WTC11 (cell line): ENCODE results near the gene WNT3. TPM values are rescaled to one million over a fixed set of nuclear protein-coding genes. Genes with fewer than 3 reads are reported as not detected.

Experiments
- ATAC-seq: fragments of 200-7000 bp; cut with Tn5 transposase; 2 replicates; pipeline ENCODE4 v1.10.0; 2021; ENCODE audit warnings: mild to moderate bottlenecking, moderate library complexity
- CTCF ChIA-PET: fragments of 300-600 bp; sonication (Branson Sonifier 250); formaldehyde crosslinking; loops from one replicate; lab custom pipeline; 2021; ENCODE audit warnings: antibody characterized with exemption; lab: Charles Lee
- POLR2A ChIA-PET: fragments of 350-600 bp; sonication (Branson Sonifier 250); formaldehyde crosslinking; loops from one replicate; lab custom pipeline; 2021; ENCODE audit warnings: antibody characterized with exemption; lab: Charles Lee
- DNase-seq: peaks from one replicate; pipeline ENCODE4 v3.0.0; 2021; ENCODE audit warnings: low spot score
- H3K27ac Mint-ChIP-seq: 2 replicates; pipeline ENCODE4 v1.8.0; 2021; ENCODE audit warnings: mixed read lengths
- H3K27me3 Mint-ChIP-seq: 2 replicates; pipeline ENCODE4 v1.8.0; 2021; ENCODE audit warnings: low read depth, mild to moderate bottlenecking, moderate library complexity, mixed read lengths
- H3K36me3 Mint-ChIP-seq: 2 replicates; pipeline ENCODE4 v1.8.0; 2021; ENCODE audit warnings: mixed read lengths
- H3K4me1 Mint-ChIP-seq: 2 replicates; pipeline ENCODE4 v1.8.0; 2022; ENCODE audit warnings: mixed read lengths
- H3K4me3 Mint-ChIP-seq: 2 replicates; pipeline ENCODE4 v1.8.0; 2021; ENCODE audit warnings: mild to moderate bottlenecking, moderate library complexity, mixed read lengths
- H3K9me3 Mint-ChIP-seq: 2 replicates; pipeline ENCODE4 v1.8.0; 2021; ENCODE audit warnings: mixed read lengths
- ATF2 ChIP-seq: sonication (generic); formaldehyde crosslinking; IDR thresholded peaks from 2 replicates; pipeline ENCODE4 v1.8.1; 2022; ENCODE audit warnings: low read depth, missing genetic modification reagents, borderline replicate concordance
- CBFB ChIP-seq: sonication (generic); formaldehyde crosslinking; IDR thresholded peaks from 2 replicates; pipeline ENCODE4 v1.8.1; 2022; ENCODE audit warnings: mild to moderate bottlenecking, low read depth, missing genetic modification reagents
- CTCF ChIP-seq: fragments of 200-600 bp; IDR thresholded peaks from 2 replicates; pipeline ENCODE4 v1.8.0; 2022; ENCODE audit warnings: antibody characterized with exemption
- E2F5 ChIP-seq: sonication (generic); formaldehyde crosslinking; IDR thresholded peaks from 2 replicates; pipeline ENCODE4 v1.8.1; 2022; ENCODE audit warnings: mild to moderate bottlenecking, moderate library complexity, missing genetic modification reagents
- ESRRA ChIP-seq: sonication (generic); formaldehyde crosslinking; IDR thresholded peaks from 2 replicates; pipeline ENCODE4 v1.8.1; 2022; ENCODE audit warnings: mild to moderate bottlenecking, missing genetic modification reagents, borderline replicate concordance
- FOXJ3 ChIP-seq: sonication (generic); formaldehyde crosslinking; IDR thresholded peaks from 2 replicates; pipeline ENCODE4 v1.9.0; 2021; ENCODE audit warnings: missing genetic modification reagents, mild to moderate bottlenecking, borderline replicate concordance
- GABPB1 ChIP-seq: sonication (generic); formaldehyde crosslinking; IDR thresholded peaks from 2 replicates; pipeline ENCODE4 v1.8.1; 2023; ENCODE audit warnings: mild to moderate bottlenecking, missing genetic modification reagents
- HMGA2 ChIP-seq: fragments of 250-450 bp; sonication (Bioruptor Pico); IDR thresholded peaks from 2 replicates; pipeline ENCODE4 v1.4.0; 2021; ENCODE audit warnings: mild to moderate bottlenecking, moderate library complexity
- HMGXB4 ChIP-seq: sonication (generic); formaldehyde crosslinking; IDR thresholded peaks from 2 replicates; pipeline ENCODE4 v1.8.1; 2023; ENCODE audit warnings: mild to moderate bottlenecking, moderate library complexity, missing genetic modification reagents
- JUN ChIP-seq: sonication (generic); formaldehyde crosslinking; IDR thresholded peaks from 2 replicates; pipeline ENCODE4 v1.8.0; 2023; ENCODE audit warnings: mild to moderate bottlenecking, missing genetic modification reagents
- MAX ChIP-seq: sonication (generic); formaldehyde crosslinking; IDR thresholded peaks from 2 replicates; pipeline ENCODE4 v1.8.0; 2022; ENCODE audit warnings: mild to moderate bottlenecking, missing genetic modification reagents
- MLX ChIP-seq: sonication (generic); formaldehyde crosslinking; IDR thresholded peaks from 2 replicates; pipeline ENCODE4 v1.8.1; 2023; ENCODE audit warnings: mild to moderate bottlenecking, missing genetic modification reagents, moderate library complexity
- NR3C1 ChIP-seq: sonication (generic); formaldehyde crosslinking; conservative IDR thresholded peaks from 2 replicates; pipeline ENCODE4 v1.8.1; 2023; ENCODE audit warnings: low read depth, mild to moderate bottlenecking, missing genetic modification reagents
- TEAD1 ChIP-seq: sonication (generic); formaldehyde crosslinking; IDR thresholded peaks from 2 replicates; pipeline ENCODE4 v1.8.0; 2022; ENCODE audit warnings: mild to moderate bottlenecking, missing genetic modification reagents
- TEAD4 ChIP-seq: sonication (generic); formaldehyde crosslinking; IDR thresholded peaks from 2 replicates; pipeline ENCODE4 v1.8.0; 2022; ENCODE audit warnings: mild to moderate bottlenecking, missing genetic modification reagents
- USF2 ChIP-seq: sonication (generic); formaldehyde crosslinking; IDR thresholded peaks from 2 replicates; pipeline ENCODE4 v1.8.1; 2023; ENCODE audit warnings: mild to moderate bottlenecking, missing genetic modification reagents, moderate library complexity
- ZBTB21 ChIP-seq: sonication (generic); formaldehyde crosslinking; IDR thresholded peaks from 2 replicates; pipeline ENCODE4 v1.8.1; 2023; ENCODE audit warnings: mild to moderate bottlenecking, missing genetic modification reagents, borderline replicate concordance
- ZBTB43 ChIP-seq: sonication (generic); formaldehyde crosslinking; IDR thresholded peaks from 2 replicates; pipeline ENCODE4 v1.8.1; 2023; ENCODE audit warnings: mild to moderate bottlenecking, missing genetic modification reagents
- ZNF219 ChIP-seq: sonication (generic); formaldehyde crosslinking; IDR thresholded peaks from 2 replicates; pipeline ENCODE4 v1.8.0; 2023; ENCODE audit warnings: missing genetic modification reagents, mild to moderate bottlenecking, borderline replicate concordance
- ZNF416 ChIP-seq: fragments of 250-450 bp; sonication (Bioruptor Pico); IDR thresholded peaks from 2 replicates; pipeline ENCODE4 v1.9.0; 2021; ENCODE audit warnings: mild to moderate bottlenecking, inconsistent platforms
- ZNF423 ChIP-seq: fragments of 250-450 bp; sonication (Bioruptor Pico); IDR thresholded peaks from 2 replicates; pipeline ENCODE4 v2.1.2; 2022; ENCODE audit warnings: mild to moderate bottlenecking, moderate library complexity
- total RNA-seq: library from RNA; stranded (reverse); gene quantifications from 3 replicates; pipeline ENCODE4 v1.2.3, GENCODE V29; 2021

The WNT3 gene
- total RNA-seq, 1 experiment from 2014 or later, result 14.1 TPM

- TF ChIP-seq CTCF, result peak; percentile 80
- TF ChIP-seq ZNF219 (CRISPR knock-in tag), result no peak
- TF ChIP-seq NR3C1 (CRISPR knock-in tag), result no peak
- no peak for TF ChIP-seq FOXJ3 (CRISPR knock-in tag)
- no peak for DNase-seq
- no peak overlapping the region for H3K4me3 Mint-ChIP-seq
- no peak for ATAC-seq
- ChIA-PET POLR2A (no interaction called here), CTCF (interaction anchor here (1.6 to 2.9 kb wide), 4 partner anchors 10 to 100 kb away, joined by 5 to 24 read pairs (median 12); no protein-coding TSS in a partner anchor)
- H3K36me3 Mint-ChIP-seq, result peaks cover 10% of the 10 kb centered on the region
- peaks cover 3% of the 10 kb centered on the region; the same call in 1 of the 2 replicates for H3K4me1 Mint-ChIP-seq
- H3K27ac Mint-ChIP-seq, result no peak overlapping the region
- peaks cover 51% of the 10 kb centered on the region for H3K27me3 Mint-ChIP-seq
- peaks cover 19% of the 10 kb centered on the region for H3K9me3 Mint-ChIP-seq
Measured at GRCh38 chr17:46842835-46843234, 24.3 kb upstream of the WNT3 start.

- peaks cover 19% of the 10 kb centered on the region for H3K9me3 Mint-ChIP-seq
- DNase-seq (peak; percentile 78), ATAC-seq (peak; percentile 92)
- peaks cover 44% of the 10 kb centered on the region for H3K27me3 Mint-ChIP-seq
- H3K36me3 Mint-ChIP-seq, result peaks cover 10% of the 10 kb centered on the region
- H3K4me3 Mint-ChIP-seq, result peak overlapping the region; percentile 56
- CTCF ChIA-PET, result interaction anchor here (0.5 to 2.9 kb wide), 10 partner anchors 9 to 101 kb away, joined by 3 to 24 read pairs (median 4); no protein-coding TSS in a partner anchor
- POLR2A ChIA-PET, result no interaction called here
- no peak overlapping the region for H3K27ac Mint-ChIP-seq
- peaks cover 3% of the 10 kb centered on the region; the same call in 1 of the 2 replicates for H3K4me1 Mint-ChIP-seq
- no peak for TF ChIP-seq ATF2
- TF ChIP-seq ZNF416 (CRISPR knock-in tag), result peak; percentile 58; the same call in 1 of the 2 replicates
- no peak for TF ChIP-seq ZNF219 (CRISPR knock-in tag)
- TF ChIP-seq ZBTB43, result no peak
- TF ChIP-seq CTCF, result peak; percentile 96
- TF ChIP-seq HMGA2 (CRISPR knock-in tag), result no peak
- TF ChIP-seq HMGXB4, result peak; percentile 92
- TF ChIP-seq TEAD4 (CRISPR knock-in tag), result no peak
- TF ChIP-seq E2F5, result 0 out of 2 replicates have a peak, but pooled peaks have one; percentile 46
- TF ChIP-seq ZBTB21 (CRISPR knock-in tag), result no peak
- TF ChIP-seq CBFB (CRISPR knock-in tag), result no peak
- TF ChIP-seq MAX (CRISPR knock-in tag), result no peak
- no peak for TF ChIP-seq ESRRA (CRISPR knock-in tag)
- no peak for TF ChIP-seq MLX (CRISPR knock-in tag)
- TF ChIP-seq JUN (CRISPR knock-in tag), result no peak
- TF ChIP-seq GABPB1 (CRISPR knock-in tag), result peak; percentile 49; the same call in 1 of the 2 replicates
- TF ChIP-seq TEAD1, result no peak
- no peak for TF ChIP-seq ZNF423 (CRISPR knock-in tag)
- TF ChIP-seq USF2 (CRISPR knock-in tag), result no peak
Measured at GRCh38 chr17:46841561-46842379, 23.3 kb upstream of the WNT3 start.
